Mesenchymal stem cell (in vitro differentiated cells and primary cell): ENCODE measurements around the gene REST.
"Not testable (repeated sequence)": the region's sequence is repeated elsewhere in the genome, so short reads cannot be mapped to it uniquely, and the experiment has no call there.

ENCODE experiments used
- DNase-seq: peaks from one replicate; pipeline ENCODE4 v3.0.0-alpha.2; 2013
- H2AFZ ChIP-seq: one replicate; pipeline ENCODE4 v1.6.1; 2013; ENCODE audit warnings: low read depth, mild to moderate bottlenecking, control low read depth, inconsistent platforms, low read length, moderate library complexity
- H2AK5ac ChIP-seq: 2 replicates; pipeline ENCODE4 v1.6.1; 2013; ENCODE audit warnings: low read length, moderate library complexity, mild to moderate bottlenecking, inconsistent platforms; ENCODE audit not compliant: severe bottlenecking
- H2BK120ac ChIP-seq: one replicate; pipeline ENCODE4 v1.6.1; 2013; ENCODE audit warnings: low read depth, mild to moderate bottlenecking, inconsistent platforms, low read length, moderate library complexity
- H2BK12ac ChIP-seq, 2 experiments: one replicate each; pipeline ENCODE4 v1.6.1; 2013; ENCODE audit warnings: inconsistent platforms in 2 of 2, low read length in 2 of 2, mild to moderate bottlenecking in 2 of 2, moderate library complexity in 2 of 2, control low read depth in 1 of 2
- H2BK15ac ChIP-seq: one replicate; pipeline ENCODE4 v1.6.1; 2013; ENCODE audit warnings: mild to moderate bottlenecking, low read depth, inconsistent platforms; ENCODE audit not compliant: poor library complexity, severe bottlenecking
- H2BK5ac ChIP-seq: 2 replicates; pipeline ENCODE4 v1.6.1; 2013; ENCODE audit warnings: low read depth, mild to moderate bottlenecking, low read length, control low read depth, inconsistent platforms; ENCODE audit not compliant: poor library complexity, severe bottlenecking
- H3K14ac ChIP-seq, 2 experiments: one replicate each; pipeline ENCODE4 v1.6.1; 2013; ENCODE audit warnings: inconsistent platforms in 2 of 2, low read length in 2 of 2, control low read depth in 1 of 2, mild to moderate bottlenecking in 1 of 2, moderate library complexity in 1 of 2
- H3K18ac ChIP-seq, 2 experiments: one replicate each; pipeline ENCODE4 v1.6.1; 2013; ENCODE audit warnings: inconsistent platforms in 2 of 2, low read length in 2 of 2, control low read depth in 1 of 2, low read depth in 1 of 2, mild to moderate bottlenecking in 1 of 2
- H3K23ac ChIP-seq, 2 experiments: one replicate each; pipeline ENCODE4 v1.6.1; 2013; ENCODE audit warnings: inconsistent platforms in 2 of 2, low read length in 2 of 2, mild to moderate bottlenecking in 2 of 2, moderate library complexity in 2 of 2, control low read depth in 1 of 2
- H3K27ac ChIP-seq: 2 replicates; pipeline ENCODE4 v1.5.1; 2013; ENCODE audit warnings: mild to moderate bottlenecking, moderate library complexity, low read length, control low read depth, inconsistent platforms; ENCODE audit not compliant: poor library complexity, severe bottlenecking
- H3K27me3 ChIP-seq, 2 experiments: 2 replicates each; pipeline versions ENCODE4 v1.6.1 to v1.7.0; 2013; ENCODE audit warnings: low read length in 2 of 2, mild to moderate bottlenecking in 2 of 2, moderate library complexity in 2 of 2, control low read depth in 1 of 2, inconsistent platforms in 1 of 2; ENCODE audit not compliant: control insufficient read depth in 1 of 2, insufficient read depth in 1 of 2
- H3K36me3 ChIP-seq, 2 experiments: 2 replicates each; pipeline versions ENCODE4 v1.6.1 to v1.7.0; 2013; ENCODE audit warnings: low read length in 2 of 2, control low read depth in 1 of 2, inconsistent platforms in 1 of 2, low read depth in 1 of 2, mild to moderate bottlenecking in 1 of 2; ENCODE audit not compliant: insufficient read depth in 2 of 2, control insufficient read depth in 1 of 2
- H3K4ac ChIP-seq, 2 experiments: one replicate each; pipeline ENCODE4 v1.6.1; 2013; ENCODE audit warnings: inconsistent platforms in 2 of 2, low read length in 2 of 2, mild to moderate bottlenecking in 2 of 2, moderate library complexity in 2 of 2, control low read depth in 1 of 2, low read depth in 1 of 2
- H3K4me1 ChIP-seq: 2 replicates; pipeline ENCODE4 v1.6.1; 2013; ENCODE audit warnings: low read depth, low read length, control low read depth; ENCODE audit not compliant: control insufficient read depth, insufficient read depth
- H3K4me2 ChIP-seq: 2 replicates; pipeline ENCODE4 v1.6.1; 2013; ENCODE audit warnings: low read length, mild to moderate bottlenecking, inconsistent platforms; ENCODE audit not compliant: poor library complexity, severe bottlenecking
- H3K4me3 ChIP-seq, 2 experiments: 2 replicates each; pipeline versions ENCODE4 v1.5.1 to v1.7.0; 2013; ENCODE audit warnings: low read length in 2 of 2, mild to moderate bottlenecking in 2 of 2, control low read depth in 1 of 2, low read depth in 1 of 2; ENCODE audit not compliant: insufficient read depth in 1 of 2
- H3K79me1 ChIP-seq: replicated peaks from 2 replicates; pipeline ENCODE4 v1.6.1; 2013; ENCODE audit warnings: mild to moderate bottlenecking, control low read depth, low read length, inconsistent platforms; ENCODE audit not compliant: poor library complexity, severe bottlenecking
- H3K9ac ChIP-seq: 2 replicates; pipeline ENCODE4 v1.7.0; 2013; ENCODE audit warnings: mild to moderate bottlenecking, low read length, moderate library complexity
- H3K9me3 ChIP-seq: 2 replicates; pipeline ENCODE4 v1.7.0; 2013; ENCODE audit warnings: mild to moderate bottlenecking, low read length; ENCODE audit not compliant: control insufficient read depth
- H4K8ac ChIP-seq: one replicate; pipeline ENCODE4 v1.6.1; 2013; ENCODE audit warnings: inconsistent platforms, mild to moderate bottlenecking, low read length, moderate library complexity
- H4K91ac ChIP-seq: one replicate; pipeline ENCODE4 v1.6.1; 2013; ENCODE audit warnings: mild to moderate bottlenecking, low read length, inconsistent platforms
- WGBS: methylation state at CpG from one replicate; pipeline ENCODE4 v1.1.7; 2013; ENCODE audit warnings: mixed read lengths; 5-methylcytosine and 5-hydroxymethylcytosine counted together

The REST gene

GRCh38 chr4:56914336-56914735, 6.6 kb downstream of the REST start:
- no peak overlapping the region for H3K4me3 ChIP-seq
- no peak for DNase-seq
- H3K36me3 ChIP-seq = peaks cover 16 to 20% of the 10 kb centered on the region in 2 experiments
- no peak overlapping the region for H2AFZ ChIP-seq
- no peak overlapping the region for H3K14ac ChIP-seq
- 96% methylated on average over 3 of the region's 3 CpGs for WGBS
- no peak overlapping the region for H3K18ac ChIP-seq
- no peak overlapping the region for H3K4me2 ChIP-seq
- no peak overlapping the region for H2BK12ac ChIP-seq
- no peak overlapping the region for H3K27ac ChIP-seq
- no peak overlapping the region for H4K8ac ChIP-seq
- H3K23ac ChIP-seq = no peak overlapping the region
- H3K4ac ChIP-seq = no peak overlapping the region
- H4K91ac ChIP-seq = no peak overlapping the region
- peaks cover 8% of the 10 kb centered on the region for H3K79me1 ChIP-seq
- H2BK120ac ChIP-seq = no peak overlapping the region
- no peaks in the 10 kb centered on the region for H3K27me3 ChIP-seq
- H3K9me3 ChIP-seq = no peaks in the 10 kb centered on the region
- H2BK5ac ChIP-seq = no peak overlapping the region
- no peak overlapping the region for H2BK15ac ChIP-seq
- H3K4me1 ChIP-seq = peaks cover 7% of the 10 kb centered on the region
- no peak overlapping the region for H3K9ac ChIP-seq
- no peak overlapping the region for H2AK5ac ChIP-seq

GRCh38 chr4:56914977-56915376, 7.3 kb downstream of the REST start:
- WGBS = 98% methylated on average over 11 of the region's 12 CpGs
- H3K79me1 ChIP-seq, H2AFZ ChIP-seq, H3K4me3 ChIP-seq, H2AK5ac ChIP-seq, H3K9ac ChIP-seq, H2BK15ac ChIP-seq, H3K23ac ChIP-seq, H3K9me3 ChIP-seq, H3K18ac ChIP-seq, H3K27me3 ChIP-seq, H3K27ac ChIP-seq, H3K14ac ChIP-seq, H3K4ac ChIP-seq, H4K8ac ChIP-seq, H2BK12ac ChIP-seq, H2BK5ac ChIP-seq, H4K91ac ChIP-seq, H2BK120ac ChIP-seq, H3K4me2 ChIP-seq, DNase-seq, H3K4me1 ChIP-seq: not testable (repeated sequence)
- H3K36me3 ChIP-seq = peaks cover 16 to 24% of the 10 kb centered on the region in 2 experiments

- no peak overlapping the region for H2BK12ac ChIP-seq
- no peak overlapping the region for H3K14ac ChIP-seq
- H3K27ac ChIP-seq = no peak overlapping the region
- peaks cover 42% of the 10 kb centered on the region for H3K79me1 ChIP-seq
- no peak overlapping the region for H3K4ac ChIP-seq
- no peaks in the 10 kb centered on the region for H3K27me3 ChIP-seq
- 100% methylated on average over 1 of the region's 2 CpGs for WGBS
- DNase-seq = no peak
- H3K36me3 ChIP-seq = peaks cover 28 to 56% of the 10 kb centered on the region in 2 experiments
- no peak overlapping the region for H2AFZ ChIP-seq
- no peak overlapping the region for H4K91ac ChIP-seq
- H2AK5ac ChIP-seq = no peak overlapping the region
- H3K23ac ChIP-seq = no peak overlapping the region
- H3K4me2 ChIP-seq = no peak overlapping the region
- no peak overlapping the region for H3K18ac ChIP-seq
- H2BK5ac ChIP-seq = no peak overlapping the region
- H4K8ac ChIP-seq = no peak overlapping the region
- no peak overlapping the region for H2BK15ac ChIP-seq
- H3K9me3 ChIP-seq = no peaks in the 10 kb centered on the region
- H3K9ac ChIP-seq = no peak overlapping the region
- H2BK120ac ChIP-seq = no peak overlapping the region
- peaks cover 2% of the 10 kb centered on the region for H3K4me1 ChIP-seq
- no peak overlapping the region for H3K4me3 ChIP-seq
Observed at GRCh38 chr4:56927196-56927595, 19.5 kb downstream of the REST start.

- H3K4me3 ChIP-seq = no peak overlapping the region
- no peak overlapping the region for H2BK15ac ChIP-seq
- H2BK120ac ChIP-seq = no peak overlapping the region
- no peak overlapping the region for H3K27ac ChIP-seq
- peaks cover 21 to 46% of the 10 kb centered on the region in 2 experiments for H3K36me3 ChIP-seq
- no peak overlapping the region for H3K4ac ChIP-seq
- H2BK12ac ChIP-seq = no peak overlapping the region
- no peaks in the 10 kb centered on the region for H3K9me3 ChIP-seq
- DNase-seq = no peak
- no peak overlapping the region for H3K23ac ChIP-seq
- H3K4me1 ChIP-seq = no peaks in the 10 kb centered on the region
- H2BK5ac ChIP-seq = no peak overlapping the region
- H2AFZ ChIP-seq = no peak overlapping the region
- no peaks in the 10 kb centered on the region for H3K27me3 ChIP-seq
- no peak overlapping the region for H2AK5ac ChIP-seq
- peak overlapping the region; percentile 37 for H4K8ac ChIP-seq
- H4K91ac ChIP-seq = peak overlapping the region; percentile 72
- H3K9ac ChIP-seq = no peak overlapping the region
- H3K18ac ChIP-seq = no peak overlapping the region
- H3K4me2 ChIP-seq = no peak overlapping the region
- no peak overlapping the region for H3K14ac ChIP-seq
- 94% methylated on average over 7 of the region's 7 CpGs for WGBS
- peaks cover 33% of the 10 kb centered on the region for H3K79me1 ChIP-seq
Observed at GRCh38 chr4:56930638-56931037, 22.9 kb downstream of the REST start.
